DND-41 (cell line): ENCODE measurements around the gene MCM6.

Source experiments
- CTCF ChIP-seq: IDR thresholded peaks from 2 replicates; pipeline ENCODE4 v1.5.1; 2012; ENCODE audit warnings: borderline replicate concordance, low read length, moderate library complexity, mild to moderate bottlenecking; ENCODE audit not compliant: poor library complexity, severe bottlenecking; ENCODE audit errors: extremely low read depth
- EZH2 ChIP-seq: IDR thresholded peaks from 3 replicates; pipeline ENCODE4 v1.6.1; 2012; ENCODE audit warnings: borderline replicate concordance, low read depth, mild to moderate bottlenecking, moderate library complexity, low read length, inconsistent platforms; ENCODE audit not compliant: severe bottlenecking

GRCh38 chr2:135845257-135845656 lies 31.0 kb downstream of the MCM6 start:
- TF ChIP-seq EZH2 (no peak), CTCF (peak; percentile 3)
